Measurements from ENCODE around the gene CASKIN1.

The CASKIN1 gene

DNA sequence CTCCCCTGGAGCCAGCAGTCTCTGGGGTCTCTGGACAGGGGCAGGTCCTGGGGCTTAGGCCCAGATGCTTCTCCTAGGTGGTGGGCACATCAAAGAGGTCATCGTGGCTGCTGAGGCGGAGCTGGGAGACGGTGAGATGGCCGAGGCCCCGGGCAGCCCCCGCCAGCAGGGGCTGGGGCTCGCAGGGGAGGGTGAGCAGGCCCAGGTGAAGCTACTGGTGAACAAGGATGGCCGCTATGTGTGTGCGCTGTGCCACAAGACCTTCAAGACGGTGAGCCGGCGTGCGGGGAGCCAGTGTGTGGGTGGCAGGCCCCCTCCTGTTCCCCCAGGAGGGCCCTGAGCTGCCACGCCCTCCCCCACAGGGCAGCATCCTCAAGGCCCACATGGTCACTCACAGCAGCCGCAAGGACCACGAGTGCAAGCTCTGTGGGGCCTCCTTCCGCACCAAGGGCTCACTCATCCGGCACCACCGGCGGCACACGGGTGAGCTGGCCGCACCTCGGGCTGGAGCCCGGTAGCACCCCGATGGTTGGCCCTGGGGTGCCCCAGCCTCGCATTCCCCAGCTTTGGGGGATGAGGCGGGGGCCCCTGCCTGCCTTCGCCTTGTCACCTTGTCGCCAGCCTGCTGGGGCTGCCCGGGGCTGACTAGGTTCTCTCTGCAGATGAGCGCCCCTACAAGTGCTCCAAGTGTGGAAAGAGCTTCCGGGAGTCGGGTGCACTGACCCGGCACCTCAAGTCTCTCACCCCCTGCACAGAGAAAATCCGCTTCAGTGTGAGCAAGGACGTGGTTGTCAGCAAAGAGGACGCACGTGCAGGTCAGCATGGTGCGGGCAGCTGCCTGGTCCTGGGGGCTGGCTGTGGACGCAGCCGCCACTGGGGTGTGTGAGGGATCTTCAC is 35.9 kb upstream of the CASKIN1 start:
- DNase-seq, result no peak

DNA sequence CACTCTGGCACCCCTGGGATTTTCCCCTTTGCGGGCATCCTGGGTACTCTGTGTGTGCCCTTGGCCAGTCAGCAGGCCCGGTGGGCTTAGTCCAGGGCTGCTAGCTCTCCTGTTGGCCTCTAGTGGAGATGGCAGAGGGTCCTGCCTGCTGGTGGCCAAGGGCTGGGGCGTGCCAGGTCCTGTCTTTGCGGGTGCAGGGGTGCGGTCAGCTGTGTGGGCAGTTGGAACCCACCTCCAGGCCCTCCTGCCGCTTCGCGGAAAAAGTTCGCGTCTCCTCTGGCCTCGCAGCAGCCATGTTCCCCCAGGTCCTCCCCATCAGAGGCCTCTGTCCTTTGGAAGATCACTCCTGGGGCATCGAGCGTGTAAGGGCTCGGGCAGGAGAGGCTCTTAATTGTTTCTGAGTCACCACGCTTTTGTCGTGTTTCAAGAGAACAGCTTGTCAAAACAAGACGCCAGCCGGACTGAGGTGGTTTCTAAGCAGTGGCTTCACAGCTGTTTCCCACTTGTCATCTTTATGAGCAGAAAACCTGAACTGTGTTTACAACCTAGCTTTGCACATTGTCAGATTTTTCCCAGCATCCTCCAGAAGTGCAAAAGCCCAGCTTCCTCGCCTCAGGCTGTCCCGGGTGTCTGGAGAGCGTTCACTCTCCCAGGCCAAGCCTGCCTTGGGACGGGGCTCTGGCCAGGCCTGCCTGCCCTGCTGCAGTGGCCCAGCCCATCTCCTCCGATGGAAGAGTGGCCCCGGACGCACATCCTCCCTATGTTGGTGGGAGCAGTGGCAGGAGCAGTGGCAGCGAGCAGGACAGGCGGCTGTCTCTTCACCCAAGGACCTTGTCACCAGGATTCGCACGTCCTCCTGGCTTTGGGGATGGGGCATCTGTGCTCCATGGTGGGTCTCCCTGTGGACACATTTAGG is 34.9 kb upstream of the CASKIN1 start:
- no peak for DNase-seq

DNA sequence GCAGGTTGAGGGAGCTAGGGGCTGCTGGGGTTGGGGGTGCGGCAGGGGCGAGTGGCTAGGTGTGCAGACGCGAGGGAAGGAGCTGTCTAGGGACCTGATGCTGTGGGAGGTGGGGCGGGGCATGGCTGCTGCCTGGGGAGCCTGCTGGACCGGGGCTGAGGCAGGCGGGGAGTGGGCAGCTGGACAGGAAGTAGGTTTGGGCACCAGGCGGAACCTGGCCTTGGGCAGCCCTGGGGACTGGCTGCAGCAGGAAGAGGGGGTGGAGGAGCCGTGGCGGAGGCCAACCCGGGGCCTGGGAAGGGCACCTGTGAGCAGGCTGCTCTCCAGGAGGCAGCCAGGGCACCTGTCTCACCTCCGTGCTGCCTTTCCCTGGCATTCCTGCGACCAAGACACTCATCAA is 34.0 kb upstream of the CASKIN1 start:
- no peak for DNase-seq

DNA sequence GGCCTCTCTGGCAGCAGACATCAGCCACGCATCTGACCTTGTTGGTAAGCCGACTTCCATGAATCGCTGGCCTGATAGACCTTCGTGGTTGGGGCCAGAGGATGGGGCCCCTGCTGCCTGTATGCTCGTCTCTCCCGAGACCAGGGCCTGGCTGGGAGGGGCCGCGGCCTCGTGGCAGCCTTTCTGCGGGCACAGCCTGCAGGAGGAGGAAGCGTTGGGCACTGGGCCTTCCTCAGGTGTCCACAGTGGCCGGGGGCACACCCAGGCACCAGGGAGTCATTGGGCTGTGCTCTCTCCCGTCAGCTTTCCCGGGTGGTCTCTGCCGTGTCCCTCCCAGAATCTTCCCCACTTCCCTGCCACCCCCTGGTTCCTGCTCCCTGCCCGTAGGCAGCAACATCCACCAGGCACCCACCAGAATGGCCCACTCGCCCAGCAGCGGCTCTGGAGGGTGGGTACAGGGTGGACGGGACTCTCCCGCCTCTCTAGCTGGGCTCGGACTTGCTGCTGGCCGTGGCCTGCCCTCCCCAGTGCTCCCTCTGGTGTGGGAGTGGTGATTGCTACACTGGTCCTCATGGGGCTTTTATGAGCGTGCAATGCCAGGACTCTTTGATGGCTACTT is 33.3 kb upstream of the CASKIN1 start:
- DNase-seq, result no peak

DNA sequence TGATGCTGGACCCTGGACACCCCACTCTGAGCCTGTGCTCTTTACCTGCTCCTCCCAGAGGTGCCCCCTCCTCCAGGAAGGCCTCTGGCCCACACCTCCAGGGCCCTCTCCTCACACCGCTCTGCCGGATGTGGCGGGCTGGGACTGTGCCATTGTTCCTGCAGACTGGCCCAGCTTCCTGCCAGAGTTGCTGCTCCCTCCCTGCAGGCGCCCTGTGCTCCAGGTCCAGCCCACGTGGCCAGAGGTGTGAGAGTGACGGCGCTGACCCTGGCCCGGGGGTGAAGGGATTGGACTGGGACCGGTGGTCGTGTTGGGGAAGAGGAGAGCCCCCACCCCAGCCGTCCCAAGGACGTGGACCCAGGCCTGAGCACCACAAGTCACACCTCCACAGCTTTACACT is 32.7 kb upstream of the CASKIN1 start:
- DNase-seq, result no peak

DNA sequence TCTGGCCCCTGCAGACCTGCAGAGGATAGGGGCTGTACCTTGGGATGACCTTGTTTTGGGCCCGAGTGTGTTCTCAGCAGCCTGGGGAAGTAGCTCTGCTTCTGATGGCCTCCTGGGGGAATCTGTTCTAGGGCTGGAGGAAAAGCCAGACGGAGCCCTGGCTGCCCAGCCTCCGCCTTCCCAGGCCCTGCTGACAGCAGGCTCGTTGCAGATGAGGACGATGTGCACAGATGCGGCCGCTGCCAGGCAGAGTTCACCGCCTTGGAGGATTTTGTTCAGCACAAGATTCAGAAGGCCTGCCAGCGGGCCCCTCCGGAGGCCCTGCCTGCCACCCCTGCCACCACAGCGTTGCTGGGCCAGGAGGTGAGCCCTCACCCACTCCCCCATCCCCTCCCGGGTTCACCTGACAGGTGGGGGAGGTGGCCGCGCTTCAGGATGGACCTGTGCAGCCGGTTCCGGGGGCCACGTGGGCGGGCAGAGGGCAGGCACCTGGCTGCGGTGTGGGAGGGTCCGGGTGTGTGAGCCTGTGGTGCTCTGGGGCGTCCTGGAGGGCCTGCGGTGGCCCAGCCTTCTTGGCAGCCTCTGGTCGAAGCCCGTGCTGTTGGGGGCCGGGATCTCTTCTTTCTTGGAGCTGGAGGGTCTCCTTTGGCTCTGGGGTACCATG is 31.9 kb upstream of the CASKIN1 start:
- DNase-seq, result no peak

DNA sequence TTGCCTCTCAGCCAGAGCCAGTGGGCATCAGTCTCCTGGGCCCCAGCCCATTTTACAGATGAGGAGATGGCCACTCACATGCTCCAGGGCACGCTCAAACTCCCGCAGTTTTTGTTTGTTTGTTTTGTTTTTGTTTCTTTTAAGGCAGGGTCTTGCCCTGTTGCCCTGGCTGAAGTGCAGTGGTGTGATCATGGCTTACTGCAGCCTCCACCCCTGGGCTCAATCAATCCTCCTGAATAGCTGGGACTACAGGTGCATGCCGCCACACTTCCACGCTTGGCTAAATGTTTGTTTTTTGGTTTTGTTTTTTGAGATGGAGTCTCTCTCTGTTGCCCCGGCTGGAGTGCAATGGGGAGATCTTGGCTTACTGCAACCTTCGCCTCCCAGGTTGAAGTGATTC is 30.5 kb upstream of the CASKIN1 start:
- no peak for DNase-seq

DNA sequence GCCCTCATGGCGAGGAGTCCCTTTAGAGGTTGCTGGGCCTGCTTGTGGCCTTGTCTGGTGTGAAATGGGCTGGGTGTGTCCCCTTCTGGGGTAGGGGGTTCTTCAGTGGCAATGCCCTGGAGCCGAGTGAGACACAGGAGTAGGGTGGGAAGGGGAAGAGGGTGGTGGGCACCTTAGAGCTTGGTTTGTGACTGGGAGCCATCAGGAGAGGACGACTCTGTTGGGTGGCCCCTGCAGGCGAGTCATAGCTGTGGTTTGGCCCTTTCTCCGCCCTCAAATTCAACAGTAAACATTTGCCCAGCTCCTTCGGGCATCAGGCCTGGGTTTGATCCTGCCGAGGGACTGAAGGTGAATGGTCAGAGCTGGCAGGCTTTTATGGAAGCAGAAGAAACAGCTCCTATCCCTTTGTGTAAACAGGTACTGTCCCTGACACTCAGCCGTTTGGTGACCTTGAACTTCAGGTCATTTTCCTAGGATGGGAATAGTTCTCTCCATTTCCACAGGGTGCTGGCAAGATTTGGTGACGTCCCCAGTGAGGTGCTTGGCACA is 29.9 kb upstream of the CASKIN1 start:
- no peak for DNase-seq

DNA sequence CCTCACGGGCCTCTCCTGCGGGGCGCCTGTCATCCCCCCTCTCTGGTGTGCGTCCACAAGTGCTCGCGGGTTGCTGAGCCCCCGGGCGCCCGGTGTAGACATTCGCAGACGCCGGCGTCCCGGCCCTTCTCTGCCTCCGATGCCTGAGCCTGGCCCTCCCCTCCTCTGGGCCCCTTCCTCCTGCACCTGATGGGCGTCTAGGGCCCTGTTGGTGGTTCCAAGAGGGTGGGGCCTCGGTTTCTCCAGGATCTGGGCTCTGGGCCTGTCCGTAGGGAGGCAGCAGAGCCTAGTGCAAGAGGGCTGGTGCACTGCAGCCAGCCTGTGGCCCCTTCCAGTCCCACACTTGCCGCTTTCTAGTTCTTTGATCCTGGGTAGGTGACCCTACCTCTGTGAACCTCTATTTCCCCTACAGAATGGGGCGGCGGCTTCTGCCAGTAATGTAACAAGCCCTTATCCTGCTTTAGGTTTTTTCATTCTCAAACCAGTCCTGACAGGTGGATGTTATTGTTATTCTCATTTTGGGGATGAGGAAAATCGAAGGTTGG is 27.6 kb upstream of the CASKIN1 start:
- DNase-seq, result peak; percentile 24

DNA sequence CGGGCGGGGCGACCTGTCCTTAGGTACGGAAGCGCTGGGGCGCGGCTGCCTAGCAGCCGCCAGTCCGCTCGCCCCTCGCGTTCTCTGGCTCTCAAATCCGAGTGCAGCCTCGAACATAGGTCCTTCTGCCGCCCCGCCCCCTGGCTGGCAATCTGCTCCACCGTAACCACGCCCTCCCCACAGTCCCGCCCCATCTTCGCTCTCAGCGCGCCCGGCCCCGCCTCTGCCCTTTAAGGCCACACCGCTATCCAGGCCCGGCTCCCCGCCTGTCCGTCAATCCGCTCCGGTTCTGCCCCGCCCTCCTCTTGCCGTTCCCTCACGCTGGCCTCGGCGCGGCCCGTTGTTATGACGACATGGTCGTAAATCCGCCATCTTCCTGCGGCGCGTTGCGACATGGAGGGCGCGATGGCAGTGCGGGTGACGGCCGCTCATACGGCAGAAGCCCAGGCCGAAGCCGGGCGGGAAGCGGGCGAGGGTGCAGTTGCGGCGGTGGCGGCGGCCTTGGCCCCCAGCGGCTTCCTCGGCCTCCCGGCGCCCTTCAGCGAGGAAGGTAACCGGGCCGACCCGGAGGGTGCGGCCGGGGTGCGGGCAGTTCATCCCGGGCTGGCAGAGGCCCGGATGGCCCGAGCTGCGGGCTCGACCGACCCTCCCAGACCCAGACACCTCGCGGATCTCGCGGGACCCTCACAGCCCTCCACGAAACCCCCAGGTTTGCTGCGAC is 27.0 kb upstream of the CASKIN1 start, which contains the start of gene E4F1:
Gene E4F1, plus strand, starts transcription at position 371 of the 721 bp plus-strand sequence. Its CDS starts 23 bp downstream, at position 394.
- peak; percentile 100 for DNase-seq

DNA sequence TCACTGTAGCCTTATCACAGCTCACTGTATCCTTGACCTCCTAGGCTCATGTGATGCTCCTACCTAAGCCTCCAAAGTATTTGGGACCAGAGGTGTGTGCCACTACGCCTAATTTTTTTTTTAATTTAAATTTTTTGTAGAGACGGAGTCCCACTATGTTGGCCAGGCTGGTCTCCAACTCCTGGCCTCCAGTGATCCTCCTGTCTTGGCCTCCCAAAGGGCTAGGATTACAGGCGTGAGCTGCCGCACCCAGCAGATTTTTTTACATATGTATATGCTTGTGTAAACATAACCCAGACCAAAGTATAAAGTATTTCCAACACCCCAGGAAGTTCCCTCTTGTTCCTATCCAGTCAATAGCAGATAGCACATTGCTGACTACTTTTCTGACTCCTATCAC is 19.9 kb upstream of the CASKIN1 start:
- DNase-seq, result no peak

DNA sequence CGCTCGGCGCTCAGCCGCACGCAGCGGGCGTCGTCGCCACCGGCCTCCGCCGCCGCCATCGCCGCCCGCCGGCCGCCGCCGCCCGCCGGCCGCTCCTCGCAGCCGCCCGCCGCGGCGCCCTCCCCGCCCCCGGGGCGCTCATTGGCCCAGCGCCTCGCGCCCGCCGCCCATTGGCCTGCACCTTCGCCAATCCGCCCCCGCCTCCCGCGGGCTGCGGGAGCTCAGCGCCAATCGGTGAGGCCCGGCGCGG is 18.2 kb upstream of the CASKIN1 start, which contains the start of gene PGP:
Gene PGP, minus strand, starts transcription at position 122 of the 250 bp plus-strand sequence. Its CDS starts 63 bp downstream, at position 59.
- DNase-seq, result no peak

DNA sequence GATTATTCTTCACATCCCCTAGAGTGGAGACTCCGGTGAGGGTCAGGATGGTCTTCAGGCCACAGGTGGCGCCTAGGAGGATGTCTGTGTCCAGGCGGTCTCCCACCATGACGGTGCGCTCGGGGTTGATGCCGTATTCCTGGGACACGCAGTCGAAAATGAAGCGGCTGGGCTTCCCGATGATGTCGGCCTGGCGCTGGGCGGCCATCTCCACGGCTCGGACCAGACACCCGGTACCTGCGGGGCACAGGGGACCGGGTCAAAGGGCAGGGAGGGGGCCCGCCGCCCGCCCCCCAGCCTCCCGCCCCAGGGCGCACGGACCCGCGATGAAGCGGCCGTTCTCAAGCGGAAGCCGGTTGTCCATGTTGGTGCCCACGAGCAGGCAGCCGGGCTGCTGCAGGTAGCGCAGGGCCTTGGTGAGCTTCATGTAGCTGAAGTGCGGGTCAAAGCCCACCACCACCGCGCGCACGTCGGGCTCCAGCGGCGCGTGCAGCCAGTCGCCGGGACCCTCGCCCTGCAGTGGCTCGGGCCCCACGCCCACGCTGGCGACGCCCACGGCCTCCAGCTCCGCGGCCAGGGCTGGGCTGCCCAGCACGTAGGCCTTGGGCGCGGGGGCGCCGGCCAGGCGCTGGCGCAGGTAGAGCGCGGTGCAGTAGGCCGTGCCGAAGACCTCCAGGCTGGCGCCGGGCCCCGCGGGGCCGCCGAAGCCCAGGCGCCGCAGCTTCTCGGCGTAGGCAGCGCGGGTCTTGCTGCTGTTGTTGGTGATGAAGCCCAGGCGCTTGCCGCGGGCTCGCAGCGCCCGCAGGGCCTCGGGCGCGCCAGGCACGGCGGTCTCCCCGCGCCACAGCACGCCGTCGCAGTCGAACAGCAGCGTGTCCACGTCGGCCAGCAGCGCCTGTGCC is 17.7 kb upstream of the CASKIN1 start:
- DNase-seq, result no peak

DNA sequence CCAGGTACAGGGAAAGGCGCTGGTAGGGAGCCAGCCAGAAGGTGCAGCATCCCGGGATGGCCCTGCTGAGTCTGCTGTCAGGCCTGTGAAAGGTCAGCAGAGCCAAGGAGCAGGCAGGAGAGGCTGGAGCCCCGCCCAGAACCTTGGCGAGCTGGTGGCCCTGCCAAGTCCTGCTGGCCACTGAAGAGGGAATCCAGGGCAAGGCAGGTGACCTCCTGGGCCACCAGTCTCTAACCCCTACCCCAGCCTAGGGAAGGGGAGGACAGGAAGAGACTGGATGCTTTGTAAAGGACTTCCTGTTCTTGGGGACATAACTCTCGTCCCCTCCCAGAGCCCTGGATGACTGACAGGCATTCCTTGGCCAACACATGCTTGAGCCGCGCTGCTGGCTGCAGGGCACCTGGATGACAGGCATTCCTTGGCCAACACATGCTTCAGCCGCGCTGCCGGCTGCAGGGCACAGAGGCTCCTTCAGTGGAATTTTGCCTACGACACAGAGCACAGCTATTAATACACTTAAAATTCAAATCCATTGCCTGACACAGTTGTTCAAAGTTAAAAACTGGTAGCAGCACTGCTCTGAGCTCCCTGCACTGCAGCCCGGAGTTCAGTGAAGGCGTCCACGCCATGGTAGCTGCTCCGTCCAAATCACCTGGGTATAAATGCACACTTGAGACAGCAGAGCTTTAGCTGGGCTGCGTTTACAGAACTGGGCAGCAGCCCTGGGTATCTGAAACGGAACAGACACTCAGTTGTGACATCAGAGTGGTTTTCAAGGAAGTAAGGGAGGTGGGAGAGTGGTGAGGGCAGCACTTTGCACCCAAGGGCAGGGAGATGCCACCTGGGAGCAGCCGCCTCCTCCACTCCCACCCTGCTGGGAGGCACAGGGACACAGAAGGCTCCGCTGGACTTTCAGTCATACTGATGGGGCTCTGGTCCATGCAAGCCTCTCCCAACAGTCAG is 16.2 kb upstream of the CASKIN1 start:
- no peak for DNase-seq

DNA sequence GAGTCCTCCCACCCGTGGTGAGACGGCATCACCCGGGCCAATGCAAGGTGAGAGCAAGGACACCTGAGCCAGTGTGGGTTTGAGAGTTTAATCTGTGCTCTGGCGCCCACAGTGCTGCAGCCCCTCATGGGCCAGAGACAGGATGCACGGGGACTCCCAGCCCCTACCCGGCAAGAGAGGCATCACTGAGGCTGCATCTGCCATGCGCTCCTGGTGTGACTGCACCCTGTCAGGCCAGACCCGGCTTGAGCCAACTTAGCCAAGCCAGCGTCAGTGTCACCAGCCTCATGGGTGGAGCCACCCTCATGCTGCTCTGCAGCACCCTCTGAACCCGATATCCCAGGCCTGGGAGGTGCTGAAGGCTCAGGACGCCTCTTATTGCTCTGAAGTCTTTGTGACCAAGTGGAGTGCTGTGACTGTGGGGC is 15.5 kb upstream of the CASKIN1 start:
- DNase-seq, result no peak

DNA sequence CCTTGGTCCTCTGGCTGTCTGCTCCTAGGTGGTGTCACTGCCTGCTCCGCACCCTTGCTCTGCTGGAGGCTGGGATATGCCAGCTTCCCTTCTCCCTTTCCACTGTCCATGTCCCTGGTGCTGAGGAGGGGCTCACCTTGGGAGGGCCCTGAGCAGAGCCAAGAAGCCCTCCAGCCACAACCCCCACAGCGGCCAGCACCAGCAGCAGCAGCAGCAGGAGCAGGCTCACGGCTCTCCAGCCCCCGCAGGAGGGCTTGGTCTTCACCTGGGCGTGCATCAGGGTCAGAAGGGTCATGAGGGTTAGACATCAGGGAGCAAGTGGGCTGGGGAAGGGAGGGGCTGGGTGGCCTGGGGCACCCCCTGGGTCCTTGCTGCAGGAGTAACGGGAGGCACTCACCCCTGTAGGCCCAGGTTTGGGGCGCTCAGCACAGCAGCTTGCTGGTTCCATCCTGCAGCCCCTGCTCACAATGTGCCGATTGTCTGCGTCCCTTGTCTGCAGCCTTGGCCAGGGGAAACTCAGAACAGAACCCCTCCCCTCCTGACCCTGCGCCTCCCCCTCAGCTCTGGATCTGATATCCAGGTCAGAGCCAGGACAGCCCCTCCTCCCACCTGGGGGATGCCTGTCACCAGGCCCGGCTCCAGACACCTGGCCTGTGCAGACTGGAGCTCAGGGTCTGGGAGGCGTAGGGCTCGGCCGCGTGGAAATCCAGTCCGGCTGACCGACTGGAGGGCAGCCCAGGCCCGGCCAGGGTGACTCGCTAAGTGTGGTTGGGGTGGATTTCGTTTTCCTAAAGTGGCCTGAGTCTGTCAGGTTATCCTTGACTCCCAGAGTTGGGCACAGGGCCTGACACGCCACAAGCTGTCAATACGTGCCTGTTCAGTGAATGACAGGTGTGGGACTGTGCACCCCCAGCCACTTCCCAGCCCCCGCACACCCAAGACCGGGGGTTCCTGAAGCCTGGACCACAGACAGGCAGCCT is 14.3 kb upstream of the CASKIN1 start, which contains the start of gene BRICD5:
Gene BRICD5, minus strand, starts transcription at position 478 of the 980 bp plus-strand sequence. Its CDS starts 30 bp downstream, at position 448.
- DNase-seq, result no peak

DNA sequence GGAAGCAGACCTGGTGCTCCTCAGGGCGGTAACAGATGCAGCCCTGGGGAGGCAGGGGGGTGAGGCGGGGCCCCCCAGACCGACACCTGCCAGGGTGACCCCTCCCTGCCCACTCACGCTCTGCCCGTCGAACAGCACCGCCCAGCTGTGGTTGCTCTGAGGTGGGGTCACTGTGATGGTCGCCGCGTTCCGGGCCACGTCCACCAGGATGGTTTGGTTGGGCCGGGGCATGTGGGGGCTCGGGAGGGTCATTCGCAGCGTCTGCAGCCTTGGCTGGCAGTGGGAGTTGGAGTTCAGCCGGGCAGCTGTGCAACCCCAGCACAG is 13.6 kb upstream of the CASKIN1 start:
- no peak for DNase-seq

Data from COR-L47 (cell line).